Adipose tissue (tissue), 3 donors: ENCODE results near the gene CA6. TPM values are rescaled to one million over a fixed set of nuclear protein-coding genes. Genes with fewer than 3 reads are reported as not detected.
"Not testable (repeated sequence)": the region's sequence is repeated elsewhere in the genome, so short reads cannot be mapped to it uniquely, and the experiment has no call there.

ENCODE experiments used
- H3K27ac ChIP-seq: one replicate; pipeline ENCODE4 v1.5.1; 2013; ENCODE audit warnings: low read depth, low read length
- WGBS, 3 donors: extraction: QIAGEN DNeasy Blood & Tissue Kit; methylation state at CpG; one replicate each; pipeline ENCODE4 v1.1.7; 2013; 5-methylcytosine and 5-hydroxymethylcytosine counted together
- polyA plus RNA-seq, 3 donors: library from polyadenylated mRNA; stranded (reverse); fragments of 200-250 nt; gene quantifications; one replicate each; pipeline ENCODE4 v1.2.3, GENCODE V29; 2013
- donor health status: healthy with polysubstance abuse.
- donor health status: Bipolar disorder and iron deficiency.
- donor health status: healthy.

CA6 gene
- polyA plus RNA-seq, 3 donors = 0.04 to 0.12 TPM; not detected in 1

DNA sequence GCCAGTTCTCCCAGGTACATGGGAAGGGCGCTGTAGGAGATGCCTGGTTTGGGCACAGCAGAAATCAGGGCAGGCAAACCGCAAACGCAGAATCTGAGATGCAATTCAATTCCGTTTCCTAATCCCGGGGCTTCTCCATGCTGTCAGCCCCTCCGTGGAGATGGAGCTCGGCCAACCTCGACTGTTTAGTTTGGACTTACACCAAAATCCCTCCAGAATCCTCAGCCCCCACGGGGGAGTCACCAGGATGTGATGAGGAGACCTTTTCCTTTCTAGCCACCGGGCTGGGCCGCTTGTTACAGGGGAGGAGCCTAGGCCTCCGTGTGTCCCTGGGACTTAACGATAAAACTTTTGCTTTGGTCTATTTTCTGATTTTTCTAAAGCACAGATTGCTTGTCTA, 72.7 kb downstream of the CA6 start:
- H3K27ac ChIP-seq = no peak overlapping the region
- 53 to 71% (median 56%) methylated on average over 13 of the region's 13 CpGs for WGBS, 3 donors

DNA sequence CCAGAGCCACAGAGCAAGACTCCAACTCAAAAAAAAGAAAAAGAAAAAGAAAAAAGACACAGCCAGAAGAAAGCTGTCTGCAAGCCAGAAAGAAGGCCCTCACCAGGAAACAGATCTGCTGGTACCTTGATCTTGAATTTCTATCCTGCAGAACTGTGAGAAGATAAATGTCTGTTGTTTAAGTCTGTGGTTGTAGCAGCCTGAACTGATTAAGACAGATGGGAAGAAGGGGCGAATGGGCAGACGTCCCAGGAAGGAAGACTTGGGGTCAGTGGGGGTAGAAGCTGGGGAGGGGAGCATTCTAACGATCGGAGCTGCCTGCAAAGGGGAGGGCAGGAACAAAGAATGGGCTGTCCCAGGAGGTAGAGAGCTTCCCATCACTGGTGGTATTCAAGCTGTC, 74.2 kb downstream of the CA6 start:
- H3K27ac ChIP-seq = no peak overlapping the region
- WGBS, 3 donors = 19 to 67% (median 24%) methylated on average over 4 of the region's 4 CpGs

DNA sequence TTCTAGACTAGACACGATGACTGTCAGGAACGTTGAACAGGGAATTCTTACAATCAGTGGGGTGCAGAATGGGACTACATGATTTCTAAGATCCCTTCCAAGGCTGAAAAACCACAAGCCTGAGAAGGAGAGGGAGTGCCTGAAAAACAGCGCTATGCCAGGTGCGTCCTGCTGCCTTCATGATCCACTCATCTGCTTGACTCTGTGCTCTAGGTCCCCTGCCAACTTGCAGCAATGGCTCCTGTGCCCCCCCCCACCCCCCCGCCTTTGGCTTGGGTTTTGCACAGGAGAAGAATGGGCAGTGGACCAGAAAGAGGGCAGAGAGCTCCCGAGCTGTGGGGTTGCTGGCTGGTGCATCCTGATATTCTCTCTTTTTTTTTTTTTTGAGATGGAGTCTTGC, 74.6 kb downstream of the CA6 start:
- no peak overlapping the region for H3K27ac ChIP-seq
- WGBS, 3 donors = 39 to 80% (median 46%) methylated on average over 6 of the region's 6 CpGs

DNA sequence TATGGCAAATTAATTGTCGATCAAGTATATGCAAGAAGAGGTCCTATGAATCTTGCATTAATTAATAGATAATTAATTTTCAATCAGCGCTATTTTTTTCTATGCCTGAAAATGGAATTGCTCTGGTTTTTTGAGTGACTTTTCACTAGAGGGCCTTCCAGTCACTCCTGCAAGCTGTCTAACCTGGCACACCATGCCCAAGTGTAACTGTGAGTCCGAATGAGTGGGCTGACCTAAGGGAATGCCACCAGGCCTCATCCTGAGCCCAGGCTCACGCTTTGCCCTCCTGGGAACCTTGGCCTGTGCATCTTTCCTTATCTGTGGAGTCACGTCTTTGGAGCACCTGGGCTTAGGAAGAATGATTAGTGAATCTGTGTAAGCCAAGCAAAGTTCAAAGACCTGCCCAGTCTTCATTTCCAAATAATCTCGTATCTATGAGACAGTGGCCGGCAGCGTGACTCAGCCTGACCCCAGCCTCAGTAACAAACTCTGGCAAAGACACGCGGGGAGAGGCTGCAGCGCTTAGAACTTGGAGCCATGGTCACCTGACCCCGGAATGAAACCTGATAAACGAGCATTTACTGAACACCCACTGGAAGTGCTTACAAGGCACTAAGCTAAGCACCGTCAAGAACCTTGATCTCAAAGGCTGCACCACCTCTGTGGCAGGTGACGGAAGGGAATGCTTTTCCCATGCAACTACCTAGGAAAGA, 76.5 kb downstream of the CA6 start:
- H3K27ac ChIP-seq = not testable (repeated sequence)
- 39 to 66% (median 61%) methylated on average over 12 to 14 of the region's 15 CpGs for WGBS, 3 donors

DNA sequence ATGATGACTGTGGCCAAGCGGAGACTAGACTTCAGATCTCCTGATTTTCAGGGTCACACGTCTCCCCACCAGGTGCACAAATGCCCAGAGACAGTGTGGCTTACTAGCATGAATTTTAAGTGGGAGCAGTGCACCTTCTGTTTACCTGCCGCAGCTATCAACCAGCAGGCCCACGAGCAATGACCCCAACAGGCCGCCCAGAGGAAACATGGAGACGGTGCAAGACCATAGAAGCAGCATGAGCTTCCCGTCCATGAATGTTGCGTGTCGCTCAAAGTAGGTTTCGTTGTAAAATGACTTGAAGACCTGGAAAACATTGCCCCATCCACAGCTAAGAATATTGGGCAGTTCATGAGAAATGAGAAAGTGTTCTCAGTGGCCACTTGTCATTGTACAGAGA, 77.1 kb downstream of the CA6 start:
- no peak overlapping the region for H3K27ac ChIP-seq
- WGBS, 3 donors = 81 to 94% (median 91%) methylated on average over 10 of the region's 10 CpGs

Other genes with a start within 250 kb of the CA6 start
- 10 to 100 TPM; 15.8 to 40.7 (median 39.6) TPM for gene RERE, start 128.2 kb upstream of the CA6 start, polyA plus RNA-seq
- 100 to 1,000 TPM; 251 to 789 (median 297) TPM for gene ENO1, start 67.2 kb upstream of the CA6 start, polyA plus RNA-seq
- under 1 TPM in 1 of 3 donors, not detected in 2; 0.22 TPM for gene SLC2A7, start 80.6 kb downstream of the CA6 start, polyA plus RNA-seq
- gene SLC2A5, start 123.8 kb downstream of the CA6 start, polyA plus RNA-seq = 10 to 100 TPM in 1 of 3 donors, 1 to 10 TPM in 2; 2.2 to 13.1 (median 4.0) TPM
- 1 to 10 TPM; 1.7 to 3.7 (median 2.2) TPM for gene GPR157, start 183.2 kb downstream of the CA6 start, polyA plus RNA-seq